Gastrocnemius medialis (tissue), 4 donors: ENCODE results near the gene KCNB1.

Experiments
- POLR2A ChIP-seq, 2 donors: fragments of 450-650 bp; IDR thresholded peaks; one replicate each; pipeline ENCODE4 v1.6.1; 2017; ENCODE audit warnings: antibody characterized with exemption in 2 of 2, mild to moderate bottlenecking in 2 of 2, moderate library complexity in 2 of 2
- TF ChIP-seq, protein P1 (sequence below), 5 experiments: fragments of 450-650 bp in 3 of 5; fragments of 200-600 bp in 2 of 5; sonication (generic) in 2 of 5; IDR thresholded peaks in 4 of 5; conservative IDR thresholded peaks in 1 of 5; 1 replicate in 4 of 5; 2 replicates in 1 of 5; pipeline ENCODE4 v1.5.1; 2016 to 2019; ENCODE audit warnings: antibody characterized with exemption in 5 of 5, mild to moderate bottlenecking in 3 of 5, moderate library complexity in 3 of 5

DNA sequence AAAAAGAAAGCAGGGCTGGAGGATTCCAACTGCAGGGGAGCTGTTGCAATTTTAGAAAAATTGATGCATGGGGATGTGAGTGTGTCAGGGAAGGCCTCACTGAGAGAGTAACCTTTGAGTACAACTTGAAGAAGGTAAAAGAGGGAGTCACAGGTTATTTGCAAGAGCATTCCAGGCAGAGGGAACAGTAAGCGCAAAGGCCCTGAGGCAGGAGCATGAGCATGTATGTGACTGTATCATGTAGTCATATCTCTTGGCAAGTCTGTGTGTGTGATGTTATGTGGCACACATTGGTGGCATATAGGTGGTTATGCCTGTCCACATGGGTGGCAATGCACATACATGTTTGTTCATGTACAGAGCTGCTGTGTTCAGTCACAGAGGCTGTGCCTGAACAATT is 133.4 kb downstream of the KCNB1 start:
- TF ChIP-seq, protein P1, sequence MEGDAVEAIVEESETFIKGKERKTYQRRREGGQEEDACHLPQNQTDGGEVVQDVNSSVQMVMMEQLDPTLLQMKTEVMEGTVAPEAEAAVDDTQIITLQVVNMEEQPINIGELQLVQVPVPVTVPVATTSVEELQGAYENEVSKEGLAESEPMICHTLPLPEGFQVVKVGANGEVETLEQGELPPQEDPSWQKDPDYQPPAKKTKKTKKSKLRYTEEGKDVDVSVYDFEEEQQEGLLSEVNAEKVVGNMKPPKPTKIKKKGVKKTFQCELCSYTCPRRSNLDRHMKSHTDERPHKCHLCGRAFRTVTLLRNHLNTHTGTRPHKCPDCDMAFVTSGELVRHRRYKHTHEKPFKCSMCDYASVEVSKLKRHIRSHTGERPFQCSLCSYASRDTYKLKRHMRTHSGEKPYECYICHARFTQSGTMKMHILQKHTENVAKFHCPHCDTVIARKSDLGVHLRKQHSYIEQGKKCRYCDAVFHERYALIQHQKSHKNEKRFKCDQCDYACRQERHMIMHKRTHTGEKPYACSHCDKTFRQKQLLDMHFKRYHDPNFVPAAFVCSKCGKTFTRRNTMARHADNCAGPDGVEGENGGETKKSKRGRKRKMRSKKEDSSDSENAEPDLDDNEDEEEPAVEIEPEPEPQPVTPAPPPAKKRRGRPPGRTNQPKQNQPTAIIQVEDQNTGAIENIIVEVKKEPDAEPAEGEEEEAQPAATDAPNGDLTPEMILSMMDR (IDR thresholded peaks at IDR 0.05 in 4 of 5, conservative IDR thresholded peaks at IDR 0.05 in 1 of 5), result no peak
- no peak for TF ChIP-seq POLR2A (IDR thresholded peaks at IDR 0.05)
